Mononuclear cell (primary cell): Measurements from ENCODE around the gene IQCM. TPM values are rescaled to one million over a fixed set of nuclear protein-coding genes. Genes with fewer than 3 reads are reported as not detected.
"Not testable (repeated sequence)": the region's sequence is repeated elsewhere in the genome, so short reads cannot be mapped to it uniquely, and the experiment has no call there.

Experiments
- H3K27me3 ChIP-seq: 2 replicates; pipeline ENCODE4 v1.6.0; 2011; ENCODE audit warnings: low read length, control low read depth; ENCODE audit not compliant: insufficient read depth
- H3K4me1 ChIP-seq: 2 replicates; pipeline ENCODE4 v1.5.1; 2011; ENCODE audit warnings: mild to moderate bottlenecking, low read length, control low read depth; ENCODE audit not compliant: insufficient read depth
- H3K4me3 ChIP-seq: 2 replicates; pipeline ENCODE4 v1.5.1; 2011; ENCODE audit warnings: mild to moderate bottlenecking, low read length, moderate library complexity
- H3K9me3 ChIP-seq: 2 replicates; pipeline ENCODE4 v1.5.1; 2011; ENCODE audit warnings: low read depth, mild to moderate bottlenecking, control low read depth, low read length
- total RNA-seq: library from RNA; depleted of rRNA; stranded (reverse); fragments of >200 nt; gene quantifications from one replicate; pipeline ENCODE4 v1.2.3, GENCODE V29; 2012

The IQCM gene
- total RNA-seq, 1 donor = not detected

GRCh38 chr4:149521611-149522425, 293.8 kb downstream of the IQCM start:
- Histone ChIP-seq H3K9me3 (no peaks in the 10 kb centered on the region), H3K4me3 (no peak overlapping the region), H3K27me3 (no peaks in the 10 kb centered on the region), H3K4me1 (no peaks in the 10 kb centered on the region)

GRCh38 chr4:149518471-149518870, 297.2 kb downstream of the IQCM start:
- no peaks in the 10 kb centered on the region for H3K9me3 ChIP-seq
- H3K4me3 ChIP-seq = no peak overlapping the region
- H3K27me3 ChIP-seq = no peaks in the 10 kb centered on the region
- H3K4me1 ChIP-seq = no peaks in the 10 kb centered on the region

- Histone ChIP-seq H3K4me1 (no peaks in the 10 kb centered on the region), H3K4me3 (no peak overlapping the region), H3K9me3 (no peaks in the 10 kb centered on the region), H3K27me3 (no peaks in the 10 kb centered on the region)
Observed at GRCh38 chr4:149513081-149513480, 302.6 kb downstream of the IQCM start.

GRCh38 chr4:149512501-149512900, 303.1 kb downstream of the IQCM start:
- Histone ChIP-seq H3K27me3 (no peaks in the 10 kb centered on the region), H3K4me3 (no peak overlapping the region), H3K4me1 (no peaks in the 10 kb centered on the region), H3K9me3 (no peaks in the 10 kb centered on the region)

GRCh38 chr4:149511558-149512298, 303.9 kb downstream of the IQCM start:
- H3K9me3 ChIP-seq = no peaks in the 10 kb centered on the region
- no peak overlapping the region for H3K4me3 ChIP-seq
- H3K4me1 ChIP-seq = no peaks in the 10 kb centered on the region
- no peaks in the 10 kb centered on the region for H3K27me3 ChIP-seq

GRCh38 chr4:149507309-149507708, 308.3 kb downstream of the IQCM start:
- H3K27me3 ChIP-seq, H3K4me3 ChIP-seq, H3K9me3 ChIP-seq, H3K4me1 ChIP-seq: not testable (repeated sequence)

- Histone ChIP-seq H3K9me3 (no peaks in the 10 kb centered on the region), H3K27me3 (no peaks in the 10 kb centered on the region), H3K4me1 (no peaks in the 10 kb centered on the region), H3K4me3 (no peak overlapping the region)
Observed at GRCh38 chr4:149500806-149501205, 314.8 kb downstream of the IQCM start.

GRCh38 chr4:149499726-149500125, 315.9 kb downstream of the IQCM start:
- Histone ChIP-seq H3K4me1 (no peaks in the 10 kb centered on the region), H3K27me3 (no peaks in the 10 kb centered on the region), H3K9me3 (no peaks in the 10 kb centered on the region), H3K4me3 (no peak overlapping the region)

GRCh38 chr4:149498246-149498645, 317.4 kb downstream of the IQCM start:
- H3K4me1 ChIP-seq = no peaks in the 10 kb centered on the region
- H3K4me3 ChIP-seq = no peak overlapping the region
- no peaks in the 10 kb centered on the region for H3K27me3 ChIP-seq
- no peaks in the 10 kb centered on the region for H3K9me3 ChIP-seq

- Histone ChIP-seq H3K9me3 (no peaks in the 10 kb centered on the region), H3K27me3 (no peaks in the 10 kb centered on the region), H3K4me1 (no peaks in the 10 kb centered on the region), H3K4me3 (no peak overlapping the region)
Observed at GRCh38 chr4:149493492-149493891, 322.2 kb downstream of the IQCM start.

GRCh38 chr4:149489321-149489720, 326.3 kb downstream of the IQCM start:
- Histone ChIP-seq H3K9me3 (no peaks in the 10 kb centered on the region), H3K4me1 (no peaks in the 10 kb centered on the region), H3K4me3 (no peak overlapping the region), H3K27me3 (no peaks in the 10 kb centered on the region)

GRCh38 chr4:149486861-149487260, 328.8 kb downstream of the IQCM start:
- no peaks in the 10 kb centered on the region for H3K27me3 ChIP-seq
- no peaks in the 10 kb centered on the region for H3K4me1 ChIP-seq
- no peak overlapping the region for H3K4me3 ChIP-seq
- no peaks in the 10 kb centered on the region for H3K9me3 ChIP-seq

- H3K9me3 ChIP-seq, H3K4me1 ChIP-seq, H3K4me3 ChIP-seq, H3K27me3 ChIP-seq: not testable (repeated sequence)
Observed at GRCh38 chr4:149468669-149469068, 347.0 kb downstream of the IQCM start.

GRCh38 chr4:149466446-149466845, 349.2 kb downstream of the IQCM start:
- Histone ChIP-seq H3K4me3 (no peak overlapping the region), H3K9me3 (no peaks in the 10 kb centered on the region), H3K4me1 (no peaks in the 10 kb centered on the region), H3K27me3 (no peaks in the 10 kb centered on the region)

GRCh38 chr4:149465955-149466354, 349.7 kb downstream of the IQCM start:
- Histone ChIP-seq H3K4me1 (no peaks in the 10 kb centered on the region), H3K27me3 (no peaks in the 10 kb centered on the region), H3K4me3 (no peak overlapping the region), H3K9me3 (no peaks in the 10 kb centered on the region)

GRCh38 chr4:149443537-149443936, 372.1 kb downstream of the IQCM start:
- peaks cover 6% of the 10 kb centered on the region for H3K9me3 ChIP-seq
- H3K4me3 ChIP-seq = no peak overlapping the region
- no peaks in the 10 kb centered on the region for H3K27me3 ChIP-seq
- no peaks in the 10 kb centered on the region for H3K4me1 ChIP-seq
